Right renal pelvis (tissue), 4 donors: ENCODE measurements around the gene ATG10. TPM values are rescaled to one million over a fixed set of nuclear protein-coding genes. Genes with fewer than 3 reads are reported as not detected.
"Not testable (repeated sequence)": the region's sequence is repeated elsewhere in the genome, so short reads cannot be mapped to it uniquely, and the experiment has no call there.

Experiments
- DNase-seq, 4 donors: peaks; one replicate each; pipeline ENCODE4 v3.0.0-alpha.2; 2013; ENCODE audit warnings: low read depth in 4 of 4, low spot score in 3 of 4, missing footprints in 1 of 4
- polyA plus RNA-seq, 4 donors: library from polyadenylated mRNA; unstranded; fragments of 120-200 nt; gene quantifications; one replicate each; pipeline ENCODE4 v1.2.1, GENCODE V29; 2013; ENCODE audit not compliant: insufficient read length in 4 of 4

The ATG10 gene
- polyA plus RNA-seq, 4 donors = 11.2 to 17.1 (median 12.7) TPM

DNA sequence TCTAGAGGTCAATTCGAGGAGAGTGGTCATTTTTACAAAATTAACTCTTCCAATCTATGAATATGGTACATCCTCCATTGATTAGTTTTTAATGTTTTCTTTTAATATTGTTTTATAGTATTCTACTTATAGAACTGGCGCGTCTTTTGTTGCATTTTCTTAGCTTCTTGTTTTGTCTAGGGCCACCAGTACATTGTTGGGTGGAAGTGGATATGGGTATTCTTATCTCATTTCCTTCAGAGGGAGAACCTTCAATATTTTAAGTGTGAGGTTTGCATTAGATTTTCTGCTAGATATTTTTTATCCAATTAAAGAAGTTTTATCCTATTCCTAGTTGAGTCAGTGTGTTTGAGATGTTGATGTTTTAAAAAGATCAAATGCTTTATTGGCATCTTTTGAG is 236.5 kb downstream of the ATG10 start:
- DNase-seq = no peak

DNA sequence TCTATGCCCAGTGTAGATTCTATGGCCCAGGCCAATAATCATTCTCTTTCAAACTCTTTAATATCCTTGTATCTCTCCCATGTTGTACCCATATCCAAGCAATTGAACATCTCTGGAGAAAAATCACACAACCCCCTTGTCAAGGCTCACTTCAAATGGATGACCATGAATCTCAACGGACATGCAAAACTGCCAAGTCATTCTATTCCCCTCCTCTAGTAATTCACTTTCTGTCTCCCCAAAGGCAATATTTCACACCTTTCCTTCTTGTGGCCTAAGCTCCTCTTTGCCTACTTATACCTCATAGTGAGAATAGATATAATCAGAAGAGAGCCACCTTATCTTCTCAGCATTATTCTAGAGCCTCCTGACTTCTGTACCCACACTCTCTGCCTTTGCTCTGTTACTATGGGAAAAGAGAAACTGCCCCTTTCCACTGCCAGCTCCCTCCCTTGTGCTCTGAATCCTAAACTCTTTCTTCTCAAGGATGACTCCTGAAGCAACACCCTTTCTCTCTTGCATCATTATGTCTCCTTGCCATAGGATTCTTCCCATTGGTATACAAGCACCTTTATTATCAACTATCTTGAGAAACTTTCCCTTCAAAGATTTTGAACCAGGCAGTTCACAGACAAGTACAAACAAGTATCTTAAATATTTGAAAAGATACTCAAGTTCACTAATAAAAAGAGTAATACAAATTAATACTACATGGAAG is 240.2 kb downstream of the ATG10 start:
- no peak for DNase-seq

DNA sequence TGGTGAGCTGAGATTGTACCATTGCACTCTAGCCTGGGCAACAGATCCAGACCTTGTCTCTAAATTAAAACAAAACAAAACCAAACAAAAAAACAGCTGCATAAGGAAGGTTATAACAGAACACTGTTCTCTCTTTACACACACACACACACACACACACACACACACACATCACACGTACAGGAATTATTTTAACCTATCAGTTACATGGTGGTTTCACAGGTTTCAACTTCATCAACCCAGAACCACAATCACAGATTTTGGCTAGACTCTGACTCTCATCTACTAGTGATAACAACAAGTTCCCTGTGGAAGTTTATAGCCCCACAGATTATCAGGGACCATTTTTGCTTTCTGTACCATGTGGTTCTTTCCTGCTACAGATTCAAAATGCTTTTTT is 246.1 kb downstream of the ATG10 start:
- no peak for DNase-seq

DNA sequence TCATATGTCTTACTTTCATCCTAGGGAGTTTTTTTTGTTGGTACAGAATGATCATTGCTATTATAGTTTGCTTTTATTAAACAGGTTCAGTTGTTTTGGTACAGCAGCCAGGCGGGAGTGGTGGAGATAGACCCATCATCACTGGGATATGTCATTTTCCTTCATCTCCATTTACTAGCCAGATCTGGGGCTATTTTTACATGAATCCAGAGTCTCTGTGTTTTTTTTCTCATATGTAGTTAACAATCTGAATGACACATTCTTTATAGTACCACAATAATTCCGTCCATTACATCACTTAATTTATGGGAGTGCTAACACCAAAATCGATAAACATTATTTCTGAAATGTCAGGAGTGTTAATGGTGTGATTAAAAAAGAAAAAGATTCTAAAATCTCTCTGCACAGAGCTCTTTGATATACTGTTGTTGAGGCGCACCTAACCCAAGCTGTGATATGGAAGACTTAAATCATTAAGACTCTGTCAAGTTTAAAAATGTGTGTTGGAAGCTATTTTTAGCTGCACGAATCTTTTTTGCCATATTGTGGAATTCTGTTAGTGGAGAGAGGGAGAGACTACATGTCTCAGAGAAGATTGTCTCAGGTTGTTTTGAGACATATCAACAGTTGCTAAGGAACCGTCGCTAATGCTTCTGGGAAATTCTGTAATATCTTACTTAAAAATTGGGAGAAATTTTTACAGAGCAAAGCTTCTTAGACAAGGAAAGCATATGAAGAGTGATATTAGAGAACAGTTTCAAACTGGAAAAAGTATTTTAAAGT is 246.7 kb downstream of the ATG10 start:
- no peak for DNase-seq

DNA sequence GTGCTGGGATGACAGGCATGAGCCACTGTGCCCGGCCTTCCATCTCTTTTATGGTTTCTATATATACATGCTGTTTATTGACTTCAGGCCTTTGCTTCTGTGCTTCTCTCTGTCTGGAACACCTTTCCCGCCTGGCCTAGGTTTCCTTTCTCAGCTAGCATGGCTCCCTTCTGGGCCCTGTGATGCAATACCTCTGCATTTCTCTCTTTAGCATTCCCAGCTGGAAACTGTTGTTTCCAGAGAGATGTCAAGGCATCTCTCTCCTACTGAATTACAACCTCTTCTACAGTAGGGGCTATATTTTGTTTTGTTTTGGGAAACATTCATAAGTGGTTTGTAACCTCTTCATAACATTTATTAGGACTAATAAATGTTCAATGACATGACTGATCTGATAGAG is 249.2 kb downstream of the ATG10 start:
- DNase-seq = no peak

DNA sequence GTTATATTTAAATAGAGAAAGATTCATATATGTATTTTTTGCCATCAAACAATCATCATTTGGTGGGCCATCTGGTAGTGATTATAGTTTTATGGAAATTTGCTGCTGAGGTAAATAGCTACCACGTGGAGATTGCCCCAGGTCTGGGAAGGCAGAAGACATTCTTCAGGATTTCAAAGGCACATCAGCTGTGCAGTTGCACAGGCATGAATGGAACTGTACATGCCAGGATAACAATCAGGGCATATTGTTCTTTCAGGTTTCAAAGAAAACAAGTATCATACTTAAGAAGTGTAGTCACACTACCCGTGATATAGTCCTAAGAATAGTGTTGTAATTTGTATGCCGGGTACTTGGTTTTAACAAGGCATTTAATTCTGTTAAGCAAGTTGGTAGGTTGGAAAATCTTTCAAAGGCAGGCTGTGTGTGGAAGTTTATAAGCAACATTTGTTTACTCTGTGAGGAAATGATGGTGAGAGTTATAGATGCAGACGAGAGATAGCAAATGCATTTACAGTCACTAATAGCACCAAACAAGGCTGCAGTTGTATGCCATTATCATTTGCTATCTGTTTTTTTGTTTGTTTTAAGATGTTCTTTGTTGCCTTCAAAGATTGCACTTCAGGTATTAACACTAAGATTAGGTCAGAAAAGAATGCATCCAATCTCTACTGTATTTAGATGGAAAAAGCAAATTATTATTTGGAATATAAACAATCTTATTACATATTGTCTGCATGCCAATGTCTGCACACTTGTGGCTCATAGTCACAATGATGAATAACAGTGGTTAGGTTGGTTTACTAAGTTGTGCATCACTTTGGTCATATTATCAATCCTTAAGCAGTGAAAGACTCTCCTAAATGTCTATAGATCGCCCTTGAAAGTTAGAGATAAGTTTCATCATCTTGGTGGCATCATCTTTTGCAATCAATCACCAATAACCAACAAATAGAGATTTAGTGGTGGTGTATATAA is 251.1 kb downstream of the ATG10 start:
- no peak for DNase-seq

DNA sequence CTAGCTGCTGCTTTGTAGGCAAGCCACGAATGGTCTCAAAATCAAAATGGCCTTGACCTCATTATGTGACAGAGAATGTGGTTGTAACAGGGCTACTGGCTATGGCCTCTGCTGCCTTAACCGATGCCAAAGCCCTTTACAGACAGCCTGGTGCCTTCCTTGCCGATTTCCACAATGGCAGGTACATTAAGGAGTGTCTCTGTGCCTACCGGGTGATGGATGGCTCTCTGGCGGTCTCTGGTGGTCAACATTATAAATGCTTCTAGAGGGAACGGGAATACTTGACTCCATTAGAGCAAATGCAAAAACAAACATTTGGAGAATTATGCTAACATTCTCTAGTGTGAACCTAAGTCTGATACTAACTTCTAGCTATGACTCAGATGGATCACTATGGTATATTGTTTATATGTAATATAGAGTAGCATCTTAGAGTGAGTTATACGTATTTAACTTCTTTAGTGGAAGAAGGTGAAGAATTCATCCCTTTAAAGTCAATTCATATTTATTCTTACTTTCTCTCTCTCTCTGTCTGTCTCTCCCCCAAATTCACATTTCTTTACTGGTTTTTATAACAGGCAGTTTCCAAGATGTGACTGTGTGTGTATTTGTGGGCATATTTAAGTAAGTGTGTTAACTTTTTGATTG is 253.8 kb downstream of the ATG10 start:
- DNase-seq = peak; percentile 41 to 57 (median 49)

DNA sequence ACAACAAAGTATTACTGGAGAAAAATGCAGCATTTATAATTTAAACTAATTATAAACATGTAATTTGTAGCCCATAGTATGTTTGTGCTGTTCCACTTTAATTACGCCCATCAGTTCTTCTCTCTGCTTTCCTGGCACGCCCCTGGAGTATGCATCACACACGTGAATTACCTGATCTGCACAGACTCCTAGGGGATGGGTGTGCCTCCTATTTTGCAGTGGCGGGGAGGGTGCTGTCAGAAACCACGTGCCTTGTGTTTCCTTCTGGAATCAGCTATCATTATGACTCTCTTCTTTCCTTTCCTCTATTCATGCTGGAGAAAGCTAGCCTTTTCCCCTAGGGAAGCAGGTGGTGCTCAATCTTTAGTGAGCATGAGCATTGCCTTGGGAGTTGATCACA is 263.1 kb downstream of the ATG10 start:
- DNase-seq = no peak

DNA sequence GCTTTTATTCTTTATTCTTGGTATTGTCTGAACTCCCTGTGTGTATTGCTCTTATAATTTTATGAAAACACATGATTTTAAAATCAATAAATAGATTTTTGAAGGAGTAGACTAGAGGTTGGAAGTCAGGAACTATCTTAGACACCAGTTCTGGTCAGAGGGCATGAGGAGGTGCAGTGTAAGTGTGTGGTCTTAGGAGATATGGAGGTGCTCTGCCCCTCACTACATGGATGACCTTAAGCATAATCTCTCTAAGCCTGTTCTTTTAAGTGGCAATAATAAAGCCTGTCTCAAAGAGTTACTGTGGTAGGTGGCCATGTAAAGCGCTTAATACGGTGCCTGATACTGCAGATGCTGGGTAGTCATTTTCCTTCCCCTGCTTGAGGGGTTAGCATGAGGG is 272.3 kb downstream of the ATG10 start:
- DNase-seq = no peak

DNA sequence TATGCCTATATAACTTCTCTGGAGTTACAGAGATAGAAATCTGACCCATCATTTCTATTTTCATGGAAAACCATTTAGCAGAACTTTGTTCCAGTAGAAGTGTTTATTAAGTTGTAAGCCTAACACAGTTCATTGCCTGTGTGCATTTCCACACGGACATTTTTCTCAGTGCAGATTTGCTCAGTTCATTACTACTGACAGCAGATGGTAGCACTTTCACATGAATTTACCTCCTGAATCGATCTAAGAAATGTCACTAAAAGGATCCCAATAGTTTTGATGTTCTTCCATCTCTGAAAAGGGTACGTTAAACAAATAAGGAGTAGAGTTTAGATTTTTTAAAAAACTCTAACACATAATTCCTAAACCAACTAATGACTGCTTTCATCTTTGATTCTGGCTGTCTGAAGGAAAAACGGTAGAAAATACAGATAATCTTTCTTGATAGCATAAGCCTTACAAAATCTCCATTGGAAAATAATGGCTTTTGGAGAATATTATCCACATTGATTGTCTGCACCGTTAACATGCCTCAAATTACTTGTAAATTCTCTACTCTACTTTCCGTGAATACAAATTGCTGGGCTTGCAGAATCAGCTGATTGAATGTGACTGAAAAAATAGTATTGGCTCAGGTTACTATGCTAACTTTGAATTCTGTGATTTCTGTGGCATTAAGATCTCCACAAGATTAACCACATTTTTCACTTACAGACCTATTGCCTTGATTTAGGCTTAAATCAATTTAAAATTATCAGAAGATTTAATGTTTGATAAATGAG is 273.2 kb downstream of the ATG10 start:
- DNase-seq = no peak

DNA sequence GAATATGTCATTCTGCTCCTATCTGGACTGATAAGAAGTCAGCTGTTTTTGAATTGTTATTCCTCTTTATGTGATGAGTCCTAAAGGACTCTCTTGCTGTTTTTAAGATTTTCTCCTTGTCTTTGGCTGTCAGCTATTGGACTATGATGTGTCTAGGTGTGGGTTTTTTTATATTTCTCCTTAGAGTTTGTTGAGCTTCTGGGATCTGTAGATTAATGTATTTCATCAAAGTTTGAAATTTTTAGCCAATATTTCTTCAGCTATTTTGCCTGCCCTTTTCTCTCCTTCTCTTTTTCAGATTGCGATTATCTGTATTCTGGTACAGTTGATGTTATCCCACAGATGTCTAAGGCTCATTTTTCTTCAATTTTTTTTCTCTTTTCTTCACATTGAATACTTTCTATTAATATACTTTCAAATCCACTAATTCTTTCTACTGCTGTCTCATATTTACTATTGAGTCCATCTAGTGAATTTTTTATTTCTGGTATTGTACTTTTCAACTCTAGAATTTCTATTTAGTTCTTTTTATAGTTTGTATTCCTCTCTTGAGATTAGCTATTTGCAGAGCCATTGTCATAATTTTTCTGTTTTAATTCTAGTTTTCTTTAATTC is 275.2 kb downstream of the ATG10 start:
- no peak for DNase-seq

DNA sequence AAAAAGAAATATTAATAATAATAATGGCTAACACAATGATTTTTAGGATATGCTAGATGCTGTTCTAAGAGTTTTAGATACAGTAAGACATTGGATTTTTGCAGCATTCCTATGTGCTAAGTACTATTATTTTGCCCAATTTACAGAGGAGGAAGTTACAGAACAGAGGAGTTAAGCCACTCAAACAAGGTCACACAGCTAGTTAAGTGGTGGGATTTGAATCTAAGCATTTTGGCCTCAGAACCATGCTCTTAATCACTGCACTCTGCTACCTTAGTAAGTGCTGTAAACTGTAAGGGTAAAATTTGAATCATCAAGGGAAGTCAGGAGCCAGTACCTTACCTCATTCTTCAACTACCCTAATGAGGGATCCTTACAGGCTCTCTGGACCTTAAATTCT is 280.9 kb downstream of the ATG10 start:
- no peak for DNase-seq

DNA sequence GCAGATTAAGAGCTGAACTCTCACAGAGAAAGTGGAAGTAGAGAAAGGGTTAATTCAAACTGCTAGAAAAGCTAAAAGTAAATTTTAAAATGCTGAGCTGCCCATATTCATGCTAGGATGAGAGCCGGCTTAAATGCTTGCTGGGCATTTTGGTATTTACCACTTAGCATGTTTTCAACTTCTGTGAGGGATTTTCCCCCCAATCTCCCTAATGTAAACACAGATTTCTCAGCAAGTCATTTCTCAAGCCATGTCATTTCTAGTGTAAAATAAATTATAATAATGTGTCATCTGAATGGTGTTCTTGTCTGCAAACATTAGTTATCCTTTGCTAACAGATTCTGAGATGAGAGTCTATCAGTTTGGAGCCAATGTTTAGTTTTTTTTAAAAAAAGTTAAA is 284.0 kb downstream of the ATG10 start:
- DNase-seq = no peak

DNA sequence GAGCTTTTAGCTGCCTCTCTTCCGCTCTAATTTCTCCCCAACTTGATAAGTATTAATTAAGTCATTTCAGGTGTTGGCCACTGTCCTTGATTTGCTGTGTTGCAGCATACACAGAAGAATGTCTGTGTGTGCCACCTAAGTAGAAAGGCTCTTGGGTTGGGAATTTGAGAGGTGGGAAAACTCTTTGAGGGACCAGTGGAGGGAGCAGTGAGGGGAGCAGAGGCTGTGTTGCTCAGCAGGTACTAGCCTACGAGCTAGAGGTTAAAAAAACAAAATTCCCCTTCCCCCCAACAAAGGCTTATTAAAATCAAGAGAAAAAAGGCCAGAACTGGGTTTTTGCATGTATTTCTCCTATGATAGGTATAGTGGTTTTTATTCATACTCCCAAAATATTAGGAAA is 285.4 kb downstream of the ATG10 start:
- DNase-seq = no peak

DNA sequence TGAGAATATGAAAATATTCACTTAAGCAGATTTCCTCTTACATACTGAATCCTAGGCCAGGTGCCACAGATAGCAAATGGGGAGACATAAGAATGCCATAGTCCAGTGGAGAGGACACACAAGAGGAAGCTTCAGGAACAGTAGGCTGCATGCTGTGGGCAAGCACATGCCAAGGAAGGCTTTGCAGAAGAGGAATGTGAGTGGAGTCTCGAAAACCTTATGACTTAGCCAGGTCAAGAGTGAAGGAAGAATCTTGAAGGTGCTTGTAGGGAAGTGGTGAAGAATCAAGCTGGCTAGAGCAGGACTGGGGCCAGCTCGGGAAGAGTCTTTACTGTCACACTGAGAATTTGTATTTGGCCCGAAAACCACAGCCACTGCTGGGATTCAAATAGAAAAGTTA is 285.9 kb downstream of the ATG10 start:
- DNase-seq = no peak

DNA sequence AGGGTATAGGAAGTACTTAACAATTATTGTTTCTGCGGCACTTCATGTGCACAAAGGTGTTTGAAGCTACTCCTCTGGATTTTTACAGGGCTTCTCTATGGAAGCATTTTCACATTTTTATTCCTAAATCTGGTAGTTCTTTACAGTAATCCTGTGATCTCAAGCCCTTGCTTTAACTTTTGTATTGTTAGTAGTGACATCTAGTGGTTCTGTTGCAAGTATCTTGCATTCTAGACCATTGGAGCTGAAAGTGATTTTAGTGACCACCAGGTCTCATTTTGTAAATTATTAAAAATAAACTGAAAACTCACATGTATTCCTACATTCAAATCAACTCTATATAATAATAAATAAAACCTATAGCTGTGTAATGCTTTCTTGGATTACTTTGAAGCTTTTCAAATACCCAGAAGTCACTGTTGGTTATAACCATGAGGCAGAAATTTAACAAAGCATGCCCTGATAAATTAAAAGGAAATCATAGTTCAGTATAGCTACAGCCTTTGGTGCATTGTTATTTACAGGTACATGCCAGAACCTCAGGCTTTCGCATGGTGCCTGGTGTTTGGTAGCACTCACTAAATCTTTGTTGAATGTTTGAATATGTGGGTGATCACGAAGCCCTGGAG is 287.5 kb downstream of the ATG10 start:
- no peak for DNase-seq

DNA sequence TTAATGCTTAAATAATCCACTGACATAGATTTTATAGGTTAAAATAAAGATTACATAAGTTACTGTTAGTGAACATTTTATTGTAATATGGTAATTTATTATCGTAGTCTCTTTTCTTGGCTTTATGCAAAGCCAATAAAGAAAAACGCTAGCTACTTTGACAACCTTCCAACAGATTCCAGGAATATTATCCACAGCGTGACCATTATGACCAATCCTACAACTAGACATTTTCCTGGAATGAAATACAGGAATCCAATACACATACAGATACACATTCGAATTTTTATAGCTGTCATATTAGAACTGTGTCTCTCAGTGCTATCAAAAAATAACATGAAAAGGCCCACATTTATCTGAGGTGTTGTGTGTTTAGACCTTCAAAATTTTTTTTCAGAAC is 293.2 kb downstream of the ATG10 start:
- DNase-seq = no peak

DNA sequence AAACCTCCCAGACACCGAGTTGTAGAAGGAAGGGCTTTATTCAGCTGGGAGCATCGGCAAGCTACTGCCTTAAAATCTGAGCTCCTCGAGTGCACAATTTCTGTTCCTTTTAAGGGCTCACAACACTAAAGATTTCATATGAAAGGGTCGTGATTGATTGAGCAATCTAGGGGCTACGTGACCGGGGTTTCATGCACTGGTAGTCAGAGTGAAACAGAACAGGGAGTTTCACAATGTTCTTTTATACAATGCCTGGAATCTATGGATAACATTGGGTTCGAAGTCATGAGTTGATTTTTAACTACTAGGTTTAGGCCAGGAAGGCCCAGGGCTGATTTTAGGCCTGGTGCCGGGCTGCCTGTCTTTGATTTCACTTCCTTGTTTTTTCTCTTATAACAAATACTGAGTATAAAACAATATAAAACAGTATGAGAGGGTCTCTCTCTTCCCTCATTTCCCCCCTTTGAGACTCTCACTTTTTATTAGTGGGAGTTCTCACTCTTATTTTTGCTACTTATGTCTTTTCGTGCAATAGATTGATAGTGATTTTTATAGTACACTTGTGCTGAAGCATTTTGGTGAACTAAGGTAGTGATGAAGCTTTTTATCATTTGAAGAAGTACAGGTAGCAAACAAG is 295.6 kb downstream of the ATG10 start:
- DNase-seq = not testable (repeated sequence)
